Upper lobe of left lung (tissue), 4 donors: Measurements from ENCODE around the gene PNPLA7.

Experiments used
- POLR2A ChIP-seq, 4 donors: fragments of 450-650 bp; IDR thresholded peaks; one replicate each; pipeline ENCODE4 v1.5.1; 2016 to 2017; ENCODE audit warnings: antibody characterized with exemption in 4 of 4, mild to moderate bottlenecking in 2 of 4
- POLR2AphosphoS5 ChIP-seq, 2 donors: sonication (generic); formaldehyde crosslinking; IDR thresholded peaks; one replicate each; pipeline ENCODE4 v1.5.1; 2017; ENCODE audit warnings: antibody characterized with exemption in 2 of 2
- TF ChIP-seq, protein P1 (sequence below), 6 experiments: fragments of 450-650 bp in 4 of 6; fragments of 200-600 bp in 2 of 6; sonication (generic) in 2 of 6; IDR thresholded peaks; one replicate each; pipeline ENCODE4 v1.5.1; 2016 to 2019; ENCODE audit warnings: antibody characterized with exemption in 6 of 6

DNA sequence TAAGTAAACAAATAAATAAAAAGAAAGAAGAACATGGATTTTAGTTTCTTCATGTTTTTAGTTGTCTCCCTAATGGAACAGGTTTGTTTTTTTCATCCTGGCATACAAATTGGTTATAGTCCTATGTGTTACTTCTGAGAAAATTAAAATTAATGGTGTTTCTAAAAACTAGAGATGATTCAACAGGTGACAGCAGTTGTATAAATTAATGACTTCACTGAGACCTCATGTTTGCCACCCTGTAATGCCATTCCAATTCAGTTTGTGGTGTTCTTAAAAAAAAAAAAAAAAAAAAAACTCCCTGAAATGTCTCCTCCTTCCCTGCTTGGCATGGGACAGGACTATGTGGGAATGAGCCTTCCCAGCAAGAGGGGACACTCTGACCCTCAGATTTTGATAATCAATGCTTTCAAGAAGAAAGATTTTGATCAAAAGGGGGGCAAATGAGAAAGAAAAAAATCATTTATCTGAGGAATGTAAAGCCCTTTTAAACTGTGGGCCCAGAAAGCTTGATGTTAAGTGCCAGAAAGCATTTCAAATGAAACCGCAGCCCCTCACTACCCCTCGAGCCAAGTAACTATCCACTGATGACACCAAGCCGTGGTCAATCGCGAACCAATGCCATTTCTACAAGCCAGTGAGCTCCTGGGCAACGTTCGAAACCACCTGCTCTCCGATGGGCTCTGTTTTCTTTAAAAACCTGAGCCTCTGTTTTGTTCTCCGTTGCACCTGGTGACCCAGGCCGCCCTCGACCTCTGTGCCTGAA, 128.2 kb downstream of the PNPLA7 start:
- TF ChIP-seq, protein P1, sequence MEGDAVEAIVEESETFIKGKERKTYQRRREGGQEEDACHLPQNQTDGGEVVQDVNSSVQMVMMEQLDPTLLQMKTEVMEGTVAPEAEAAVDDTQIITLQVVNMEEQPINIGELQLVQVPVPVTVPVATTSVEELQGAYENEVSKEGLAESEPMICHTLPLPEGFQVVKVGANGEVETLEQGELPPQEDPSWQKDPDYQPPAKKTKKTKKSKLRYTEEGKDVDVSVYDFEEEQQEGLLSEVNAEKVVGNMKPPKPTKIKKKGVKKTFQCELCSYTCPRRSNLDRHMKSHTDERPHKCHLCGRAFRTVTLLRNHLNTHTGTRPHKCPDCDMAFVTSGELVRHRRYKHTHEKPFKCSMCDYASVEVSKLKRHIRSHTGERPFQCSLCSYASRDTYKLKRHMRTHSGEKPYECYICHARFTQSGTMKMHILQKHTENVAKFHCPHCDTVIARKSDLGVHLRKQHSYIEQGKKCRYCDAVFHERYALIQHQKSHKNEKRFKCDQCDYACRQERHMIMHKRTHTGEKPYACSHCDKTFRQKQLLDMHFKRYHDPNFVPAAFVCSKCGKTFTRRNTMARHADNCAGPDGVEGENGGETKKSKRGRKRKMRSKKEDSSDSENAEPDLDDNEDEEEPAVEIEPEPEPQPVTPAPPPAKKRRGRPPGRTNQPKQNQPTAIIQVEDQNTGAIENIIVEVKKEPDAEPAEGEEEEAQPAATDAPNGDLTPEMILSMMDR (IDR thresholded peaks at IDR 0.05), result no peak
- TF ChIP-seq POLR2A (IDR thresholded peaks at IDR 0.05), result no peak
- TF ChIP-seq POLR2AphosphoS5 (IDR thresholded peaks at IDR 0.05), result no peak
